HepG2 (cell line): Measurements from ENCODE around the gene COMP.

Source experiments
- ETV6 ChIP-seq: sonication (generic); formaldehyde crosslinking; conservative IDR thresholded peaks from 2 replicates; pipeline ENCODE4 v1.4.0; 2020; ENCODE audit warnings: missing genetic modification reagents
- REPIN1 ChIP-seq: sonication (generic); formaldehyde crosslinking; IDR thresholded peaks from 2 replicates; pipeline ENCODE4 v1.8.0; 2022; ENCODE audit warnings: missing genetic modification reagents, low read depth, mild to moderate bottlenecking, borderline replicate concordance
- SP2 ChIP-seq: sonication (generic); formaldehyde crosslinking; IDR thresholded peaks from 2 replicates; pipeline ENCODE4 v1.5.1; 2020; ENCODE audit warnings: mild to moderate bottlenecking, missing genetic modification reagents
- TCF7 ChIP-seq: sonication (generic); IDR thresholded peaks from 2 replicates; pipeline ENCODE4 v1.6.1; 2016; ENCODE audit warnings: antibody characterized with exemption, low read depth
- ZNF354B ChIP-seq: sonication (generic); formaldehyde crosslinking; IDR thresholded peaks from 2 replicates; pipeline ENCODE4 v1.8.0; 2022; ENCODE audit warnings: mild to moderate bottlenecking, missing genetic modification reagents
- TF ChIP-seq, protein P1 (sequence below): sonication (generic); formaldehyde crosslinking; IDR thresholded peaks from 2 replicates; pipeline ENCODE4 v1.4.0; 2020; ENCODE audit warnings: mild to moderate bottlenecking, missing genetic modification reagents
- TF ChIP-seq, protein P2 (sequence below): sonication (generic); formaldehyde crosslinking; IDR thresholded peaks from 2 replicates; pipeline ENCODE4 v1.4.0; 2020; ENCODE audit warnings: missing genetic modification reagents
- TF ChIP-seq, protein P3 (sequence below): sonication (generic); formaldehyde crosslinking; IDR thresholded peaks from 2 replicates; pipeline ENCODE4 v1.5.0; 2020; ENCODE audit warnings: missing genetic modification reagents
- TF ChIP-seq, protein P4 (sequence below): sonication (generic); formaldehyde crosslinking; IDR thresholded peaks from 2 replicates; pipeline ENCODE4 v1.5.1; 2020; ENCODE audit warnings: mild to moderate bottlenecking, missing genetic modification reagents, moderate library complexity
- TF ChIP-seq, protein P5 (sequence below): sonication (generic); formaldehyde crosslinking; IDR thresholded peaks from 2 replicates; pipeline ENCODE4 v1.4.0; 2020; ENCODE audit warnings: missing genetic modification reagents
- TF ChIP-seq, protein P6 (sequence below): sonication (generic); formaldehyde crosslinking; IDR thresholded peaks from 2 replicates; pipeline ENCODE4 v1.5.0; 2020; ENCODE audit warnings: mild to moderate bottlenecking, missing genetic modification reagents, moderate library complexity

DNA sequence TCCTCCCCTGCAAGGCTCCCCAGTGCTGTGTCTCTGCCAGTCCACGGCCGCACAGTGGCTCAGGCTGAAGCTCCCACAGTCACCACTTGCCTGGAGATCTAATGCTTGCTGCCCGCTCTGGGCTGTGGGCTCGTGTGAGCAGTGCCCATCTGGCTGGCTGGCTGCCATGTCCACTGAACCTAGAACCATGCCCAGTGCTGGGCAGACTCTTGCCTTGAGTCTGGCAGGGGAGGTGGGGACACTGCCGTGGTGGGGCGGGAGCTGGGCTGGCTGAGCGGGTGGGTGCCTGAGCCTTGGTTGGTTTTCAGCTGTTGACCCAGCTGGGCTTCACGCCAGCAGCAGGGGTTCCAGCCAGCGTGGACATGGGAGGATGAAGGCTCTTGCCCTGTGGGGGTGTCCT is 55.4 kb downstream of the COMP start:
- TF ChIP-seq TCF7 (no peak), ETV6 (CRISPR knock-in tag) (no peak), SP2 (CRISPR knock-in tag) (no peak), ZNF354B (CRISPR knock-in tag) (no peak), REPIN1 (CRISPR knock-in tag) (no peak)
- TF ChIP-seq, protein P1, sequence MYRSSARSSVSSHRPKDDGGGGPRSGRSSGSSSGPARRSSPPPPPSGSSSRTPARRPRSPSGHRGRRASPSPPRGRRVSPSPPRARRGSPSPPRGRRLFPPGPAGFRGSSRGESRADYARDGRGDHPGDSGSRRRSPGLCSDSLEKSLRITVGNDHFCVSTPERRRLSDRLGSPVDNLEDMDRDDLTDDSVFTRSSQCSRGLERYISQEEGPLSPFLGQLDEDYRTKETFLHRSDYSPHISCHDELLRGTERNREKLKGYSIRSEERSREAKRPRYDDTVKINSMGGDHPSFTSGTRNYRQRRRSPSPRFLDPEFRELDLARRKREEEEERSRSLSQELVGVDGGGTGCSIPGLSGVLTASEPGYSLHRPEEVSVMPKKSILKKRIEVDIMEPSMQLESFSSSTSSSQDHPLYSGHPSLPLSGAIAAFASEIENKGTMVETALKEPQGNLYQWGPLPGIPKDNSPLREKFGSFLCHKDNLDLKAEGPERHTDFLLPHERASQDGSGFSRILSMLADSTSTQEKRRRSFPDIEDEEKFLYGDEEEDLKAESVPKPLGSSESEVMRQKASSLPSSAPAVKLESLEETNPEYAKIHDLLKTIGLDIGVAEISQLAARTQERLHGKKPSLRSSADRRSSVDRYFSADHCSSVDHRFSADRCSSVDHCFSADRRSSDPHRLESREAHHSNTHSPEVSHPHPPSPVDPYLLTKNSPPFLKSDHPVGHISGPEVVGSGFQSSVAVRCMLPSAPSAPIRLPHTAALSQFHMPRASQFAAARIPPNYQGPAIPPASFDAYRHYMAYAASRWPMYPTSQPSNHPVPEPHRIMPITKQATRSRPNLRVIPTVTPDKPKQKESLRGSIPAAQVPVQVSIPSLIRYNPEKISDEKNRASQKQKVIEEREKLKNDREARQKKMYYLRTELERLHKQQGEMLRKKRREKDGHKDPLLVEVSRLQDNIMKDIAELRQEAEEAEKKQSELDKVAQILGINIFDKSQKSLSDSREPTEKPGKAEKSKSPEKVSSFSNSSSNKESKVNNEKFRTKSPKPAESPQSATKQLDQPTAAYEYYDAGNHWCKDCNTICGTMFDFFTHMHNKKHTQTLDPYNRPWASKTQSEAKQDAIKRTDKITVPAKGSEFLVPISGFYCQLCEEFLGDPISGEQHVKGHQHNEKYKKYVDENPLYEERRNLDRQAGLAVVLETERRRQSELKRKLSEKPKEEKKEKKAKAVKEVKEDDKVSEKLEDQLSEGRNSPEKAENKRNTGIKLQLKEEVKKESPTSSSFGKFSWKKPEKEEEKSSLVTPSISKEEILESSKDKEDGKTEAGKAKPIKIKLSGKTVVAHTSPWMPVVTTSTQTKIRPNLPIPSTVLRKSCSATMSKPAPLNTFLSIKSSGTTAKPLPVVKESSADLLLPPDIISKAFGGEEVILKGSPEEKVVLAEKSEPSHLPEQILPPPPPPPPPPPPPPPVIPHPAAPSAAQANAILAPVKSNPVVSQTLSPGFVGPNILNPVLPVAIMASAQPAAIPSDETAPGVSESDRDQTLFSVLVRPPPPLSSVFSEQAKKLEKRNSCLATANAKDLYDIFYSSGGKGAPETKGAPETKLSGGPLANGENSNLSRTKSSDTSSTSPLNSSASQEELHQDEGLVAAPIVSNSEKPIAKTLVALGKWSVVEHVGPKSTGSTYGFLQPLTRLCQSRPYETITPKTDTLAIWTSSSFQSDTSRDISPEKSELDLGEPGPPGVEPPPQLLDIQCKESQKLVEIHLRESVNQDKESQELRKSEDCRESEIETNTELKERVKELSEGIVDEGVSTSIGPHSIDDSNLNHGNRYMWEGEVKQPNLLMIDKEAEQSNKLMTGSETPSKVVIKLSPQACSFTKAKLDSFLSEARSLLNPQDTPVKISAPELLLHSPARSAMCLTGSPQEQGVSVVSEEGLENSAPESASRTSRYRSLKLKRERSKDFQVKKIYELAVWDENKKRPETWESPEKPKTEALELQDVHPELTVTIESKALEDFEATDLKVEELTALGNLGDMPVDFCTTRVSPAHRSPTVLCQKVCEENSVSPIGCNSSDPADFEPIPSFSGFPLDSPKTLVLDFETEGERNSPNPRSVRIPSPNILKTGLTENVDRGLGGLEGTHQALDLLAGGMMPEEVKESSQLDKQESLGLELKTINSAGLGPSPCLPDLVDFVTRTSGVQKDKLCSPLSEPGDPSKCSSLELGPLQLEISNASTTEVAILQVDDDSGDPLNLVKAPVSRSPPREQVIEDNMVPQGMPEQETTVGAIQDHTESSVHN (CRISPR knock-in tag) = no peak
- TF ChIP-seq, protein P2, sequence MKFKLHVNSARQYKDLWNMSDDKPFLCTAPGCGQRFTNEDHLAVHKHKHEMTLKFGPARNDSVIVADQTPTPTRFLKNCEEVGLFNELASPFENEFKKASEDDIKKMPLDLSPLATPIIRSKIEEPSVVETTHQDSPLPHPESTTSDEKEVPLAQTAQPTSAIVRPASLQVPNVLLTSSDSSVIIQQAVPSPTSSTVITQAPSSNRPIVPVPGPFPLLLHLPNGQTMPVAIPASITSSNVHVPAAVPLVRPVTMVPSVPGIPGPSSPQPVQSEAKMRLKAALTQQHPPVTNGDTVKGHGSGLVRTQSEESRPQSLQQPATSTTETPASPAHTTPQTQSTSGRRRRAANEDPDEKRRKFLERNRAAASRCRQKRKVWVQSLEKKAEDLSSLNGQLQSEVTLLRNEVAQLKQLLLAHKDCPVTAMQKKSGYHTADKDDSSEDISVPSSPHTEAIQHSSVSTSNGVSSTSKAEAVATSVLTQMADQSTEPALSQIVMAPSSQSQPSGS = no peak
- TF ChIP-seq, protein P3, sequence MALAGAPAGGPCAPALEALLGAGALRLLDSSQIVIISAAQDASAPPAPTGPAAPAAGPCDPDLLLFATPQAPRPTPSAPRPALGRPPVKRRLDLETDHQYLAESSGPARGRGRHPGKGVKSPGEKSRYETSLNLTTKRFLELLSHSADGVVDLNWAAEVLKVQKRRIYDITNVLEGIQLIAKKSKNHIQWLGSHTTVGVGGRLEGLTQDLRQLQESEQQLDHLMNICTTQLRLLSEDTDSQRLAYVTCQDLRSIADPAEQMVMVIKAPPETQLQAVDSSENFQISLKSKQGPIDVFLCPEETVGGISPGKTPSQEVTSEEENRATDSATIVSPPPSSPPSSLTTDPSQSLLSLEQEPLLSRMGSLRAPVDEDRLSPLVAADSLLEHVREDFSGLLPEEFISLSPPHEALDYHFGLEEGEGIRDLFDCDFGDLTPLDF = no peak
- TF ChIP-seq, protein P4, sequence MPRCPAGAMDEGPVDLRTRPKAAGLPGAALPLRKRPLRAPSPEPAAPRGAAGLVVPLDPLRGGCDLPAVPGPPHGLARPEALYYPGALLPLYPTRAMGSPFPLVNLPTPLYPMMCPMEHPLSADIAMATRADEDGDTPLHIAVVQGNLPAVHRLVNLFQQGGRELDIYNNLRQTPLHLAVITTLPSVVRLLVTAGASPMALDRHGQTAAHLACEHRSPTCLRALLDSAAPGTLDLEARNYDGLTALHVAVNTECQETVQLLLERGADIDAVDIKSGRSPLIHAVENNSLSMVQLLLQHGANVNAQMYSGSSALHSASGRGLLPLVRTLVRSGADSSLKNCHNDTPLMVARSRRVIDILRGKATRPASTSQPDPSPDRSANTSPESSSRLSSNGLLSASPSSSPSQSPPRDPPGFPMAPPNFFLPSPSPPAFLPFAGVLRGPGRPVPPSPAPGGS = no peak
- TF ChIP-seq, protein P5, sequence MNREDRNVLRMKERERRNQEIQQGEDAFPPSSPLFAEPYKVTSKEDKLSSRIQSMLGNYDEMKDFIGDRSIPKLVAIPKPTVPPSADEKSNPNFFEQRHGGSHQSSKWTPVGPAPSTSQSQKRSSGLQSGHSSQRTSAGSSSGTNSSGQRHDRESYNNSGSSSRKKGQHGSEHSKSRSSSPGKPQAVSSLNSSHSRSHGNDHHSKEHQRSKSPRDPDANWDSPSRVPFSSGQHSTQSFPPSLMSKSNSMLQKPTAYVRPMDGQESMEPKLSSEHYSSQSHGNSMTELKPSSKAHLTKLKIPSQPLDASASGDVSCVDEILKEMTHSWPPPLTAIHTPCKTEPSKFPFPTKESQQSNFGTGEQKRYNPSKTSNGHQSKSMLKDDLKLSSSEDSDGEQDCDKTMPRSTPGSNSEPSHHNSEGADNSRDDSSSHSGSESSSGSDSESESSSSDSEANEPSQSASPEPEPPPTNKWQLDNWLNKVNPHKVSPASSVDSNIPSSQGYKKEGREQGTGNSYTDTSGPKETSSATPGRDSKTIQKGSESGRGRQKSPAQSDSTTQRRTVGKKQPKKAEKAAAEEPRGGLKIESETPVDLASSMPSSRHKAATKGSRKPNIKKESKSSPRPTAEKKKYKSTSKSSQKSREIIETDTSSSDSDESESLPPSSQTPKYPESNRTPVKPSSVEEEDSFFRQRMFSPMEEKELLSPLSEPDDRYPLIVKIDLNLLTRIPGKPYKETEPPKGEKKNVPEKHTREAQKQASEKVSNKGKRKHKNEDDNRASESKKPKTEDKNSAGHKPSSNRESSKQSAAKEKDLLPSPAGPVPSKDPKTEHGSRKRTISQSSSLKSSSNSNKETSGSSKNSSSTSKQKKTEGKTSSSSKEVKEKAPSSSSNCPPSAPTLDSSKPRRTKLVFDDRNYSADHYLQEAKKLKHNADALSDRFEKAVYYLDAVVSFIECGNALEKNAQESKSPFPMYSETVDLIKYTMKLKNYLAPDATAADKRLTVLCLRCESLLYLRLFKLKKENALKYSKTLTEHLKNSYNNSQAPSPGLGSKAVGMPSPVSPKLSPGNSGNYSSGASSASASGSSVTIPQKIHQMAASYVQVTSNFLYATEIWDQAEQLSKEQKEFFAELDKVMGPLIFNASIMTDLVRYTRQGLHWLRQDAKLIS (CRISPR knock-in tag) = no peak
- TF ChIP-seq, protein P6, sequence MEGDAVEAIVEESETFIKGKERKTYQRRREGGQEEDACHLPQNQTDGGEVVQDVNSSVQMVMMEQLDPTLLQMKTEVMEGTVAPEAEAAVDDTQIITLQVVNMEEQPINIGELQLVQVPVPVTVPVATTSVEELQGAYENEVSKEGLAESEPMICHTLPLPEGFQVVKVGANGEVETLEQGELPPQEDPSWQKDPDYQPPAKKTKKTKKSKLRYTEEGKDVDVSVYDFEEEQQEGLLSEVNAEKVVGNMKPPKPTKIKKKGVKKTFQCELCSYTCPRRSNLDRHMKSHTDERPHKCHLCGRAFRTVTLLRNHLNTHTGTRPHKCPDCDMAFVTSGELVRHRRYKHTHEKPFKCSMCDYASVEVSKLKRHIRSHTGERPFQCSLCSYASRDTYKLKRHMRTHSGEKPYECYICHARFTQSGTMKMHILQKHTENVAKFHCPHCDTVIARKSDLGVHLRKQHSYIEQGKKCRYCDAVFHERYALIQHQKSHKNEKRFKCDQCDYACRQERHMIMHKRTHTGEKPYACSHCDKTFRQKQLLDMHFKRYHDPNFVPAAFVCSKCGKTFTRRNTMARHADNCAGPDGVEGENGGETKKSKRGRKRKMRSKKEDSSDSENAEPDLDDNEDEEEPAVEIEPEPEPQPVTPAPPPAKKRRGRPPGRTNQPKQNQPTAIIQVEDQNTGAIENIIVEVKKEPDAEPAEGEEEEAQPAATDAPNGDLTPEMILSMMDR (CRISPR knock-in tag) = no peak
